ENCODE results near the gene ARHGEF3. TPM values are rescaled to one million over a fixed set of nuclear protein-coding genes. Genes with fewer than 3 reads are reported as not detected.
"Not testable (repeated sequence)": the region's sequence is repeated elsewhere in the genome, so short reads cannot be mapped to it uniquely, and the experiment has no call there.

ARHGEF3 gene
- total and polyA plus RNA-seq, 9 donors = 23.5 to 48.2 (median 39.5) TPM

GRCh38 chr3:56725175-56725574 is 76.6 kb downstream of the ARHGEF3 start:
- WGBS, 3 donors = 89 to 94% (median 89%) methylated on average over 3 of the region's 3 CpGs
- TF ChIP-seq CTCF (IDR thresholded peaks at IDR 0.05) (no peak), POLR2A (IDR thresholded peaks at IDR 0.05) (no peak), EP300 (IDR thresholded peaks at IDR 0.05) (no peak)
- H3K9me3 ChIP-seq = no peaks in the 10 kb centered on the region
- intact Hi-C loops (cut with DNase I) = no loop called here
- H3K4me1 ChIP-seq (ENCODE audit: insufficient read depth) = no peaks in the 10 kb centered on the region
- no peak for DNase-seq
- no peaks in the 10 kb centered on the region for H3K27me3 ChIP-seq
- H3K4me3 ChIP-seq = no peak overlapping the region
- no peak overlapping the region for H3K27ac ChIP-seq
- no peaks in the 10 kb centered on the region for H3K36me3 ChIP-seq

GRCh38 chr3:56724676-56725075 is 77.1 kb downstream of the ARHGEF3 start:
- WGBS, 3 donors = 95 to 98% (median 97%) methylated on average over 3 of the region's 3 CpGs
- no peak for DNase-seq
- Histone ChIP-seq H3K36me3 (no peaks in the 10 kb centered on the region), H3K4me1 (ENCODE audit: insufficient read depth) (no peaks in the 10 kb centered on the region), H3K27ac (no peak overlapping the region), H3K4me3 (no peak overlapping the region), H3K27me3 (no peaks in the 10 kb centered on the region), H3K9me3 (no peaks in the 10 kb centered on the region)
- no peak for TF ChIP-seq CTCF (IDR thresholded peaks at IDR 0.05)
- no peak for TF ChIP-seq EP300 (IDR thresholded peaks at IDR 0.05)
- TF ChIP-seq POLR2A (IDR thresholded peaks at IDR 0.05) = no peak
- intact Hi-C loops (cut with DNase I) = no loop called here

- H3K4me1 ChIP-seq (ENCODE audit: insufficient read depth) = no peaks in the 10 kb centered on the region
- no peak overlapping the region for H3K27ac ChIP-seq
- no peak overlapping the region for H3K4me3 ChIP-seq
- no peak for DNase-seq
- intact Hi-C loops (cut with DNase I) = no loop called here
- no peaks in the 10 kb centered on the region for H3K36me3 ChIP-seq
- H3K27me3 ChIP-seq = no peaks in the 10 kb centered on the region
- no peaks in the 10 kb centered on the region for H3K9me3 ChIP-seq
- no peak for TF ChIP-seq CTCF (IDR thresholded peaks at IDR 0.05)
- no peak for TF ChIP-seq EP300 (IDR thresholded peaks at IDR 0.05)
- no peak for TF ChIP-seq POLR2A (IDR thresholded peaks at IDR 0.05)
Measured at GRCh38 chr3:56720849-56721248, 80.9 kb downstream of the ARHGEF3 start.

GRCh38 chr3:56718809-56719208 is 82.9 kb downstream of the ARHGEF3 start:
- DNase-seq; H3K27me3 ChIP-seq; H3K36me3 ChIP-seq; H3K4me3 ChIP-seq; H3K4me1 ChIP-seq (ENCODE audit: insufficient read depth); H3K9me3 ChIP-seq; H3K27ac ChIP-seq; intact Hi-C loops (cut with DNase I): not testable (repeated sequence)
- WGBS, 3 donors = 91 to 98% (median 98%) methylated on average over 14 to 21 of the region's 21 CpGs

- intact Hi-C loops (cut with DNase I) = no loop called here
- WGBS, 3 donors = 88 to 96% (median 95%) methylated on average over 2 of the region's 2 CpGs
Measured at GRCh38 chr3:56711344-56711743, 90.4 kb downstream of the ARHGEF3 start.

GRCh38 chr3:56707412-56707811 is 94.3 kb downstream of the ARHGEF3 start:
- WGBS, 3 donors = 86 to 95% (median 87%) methylated on average over 6 of the region's 6 CpGs
- H3K4me3 ChIP-seq; H3K9me3 ChIP-seq; H3K4me1 ChIP-seq (ENCODE audit: insufficient read depth); H3K27ac ChIP-seq; DNase-seq; H3K36me3 ChIP-seq; H3K27me3 ChIP-seq: not testable (repeated sequence)
- intact Hi-C loops (cut with DNase I) = loop anchor here in 1 of 4 donors (10.0 kb wide), 1 partner anchor 87 kb away; no protein-coding TSS in a partner anchor

More at GRCh38 chr3:56711344-56711743, 90.4 kb downstream of the ARHGEF3 start:
- Histone ChIP-seq H3K27me3 (no peaks in the 10 kb centered on the region), H3K27ac (no peak overlapping the region), H3K36me3 (no peaks in the 10 kb centered on the region), H3K9me3 (no peaks in the 10 kb centered on the region), H3K4me3 (no peak overlapping the region), H3K4me1 (ENCODE audit: insufficient read depth) (no peaks in the 10 kb centered on the region)
- no peak for DNase-seq
- no peak for TF ChIP-seq POLR2A (IDR thresholded peaks at IDR 0.05)
- no peak for TF ChIP-seq EP300 (IDR thresholded peaks at IDR 0.05)
- no peak for TF ChIP-seq CTCF (IDR thresholded peaks at IDR 0.05)

All from ovary (tissue), 9 donors.